H1 (cell line): ENCODE data around the gene TGFBRAP1.

ENCODE experiments used
- EP300 ChIP-seq, 2 experiments: IDR thresholded peaks; 1 replicate in 1 of 2; 2 replicates in 1 of 2; pipeline ENCODE4 v1.6.1; 2011 to 2012; ENCODE audit warnings: low read depth in 2 of 2, low read length in 2 of 2, mild to moderate bottlenecking in 2 of 2, borderline replicate concordance in 1 of 2, inconsistent platforms in 1 of 2, moderate library complexity in 1 of 2
- JUN ChIP-seq: IDR thresholded peaks from 2 replicates; pipeline ENCODE4 v1.6.1; 2011; ENCODE audit warnings: low read depth, mild to moderate bottlenecking, improper control_type of control experiment, low read length
- POLR2A ChIP-seq, 2 experiments: IDR thresholded peaks; 1 replicate in 1 of 2; 2 replicates in 1 of 2; pipeline ENCODE4 v1.6.1; 2011; ENCODE audit warnings: low read depth in 2 of 2, low read length in 2 of 2, mild to moderate bottlenecking in 2 of 2; ENCODE audit errors: control extremely low read depth in 1 of 2
- ZNF274 ChIP-seq: IDR thresholded peaks from 2 replicates; pipeline ENCODE4 v1.7.0; 2012; ENCODE audit warnings: low read length, borderline replicate concordance; ENCODE audit errors: extremely low read depth

DNA sequence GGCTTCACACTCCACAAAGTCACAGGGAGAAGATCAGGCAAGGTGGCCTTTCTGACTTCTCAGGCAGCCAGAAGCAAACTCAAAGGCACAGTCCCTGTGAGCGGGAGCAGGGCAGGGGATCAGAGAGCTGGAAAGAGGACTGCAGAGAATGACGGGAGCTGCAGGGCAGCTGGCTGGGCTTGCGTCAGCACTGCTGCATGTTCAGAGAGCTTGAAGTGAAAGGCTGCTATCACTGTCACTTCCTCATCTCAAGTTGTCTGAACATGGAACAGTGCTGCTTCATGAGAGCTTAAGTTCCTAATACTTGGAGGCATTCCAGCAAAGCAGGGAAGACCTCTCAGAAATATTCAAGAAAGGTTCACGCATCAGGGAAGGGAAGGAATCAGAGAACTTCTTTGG, 20.4 kb downstream of the TGFBRAP1 start:
- TF ChIP-seq POLR2A (IDR thresholded peaks at IDR 0.05; ENCODE audit: control extremely low read depth in 1 of 2, low read depth in 2 of 2, low read length in 2 of 2) (no peak), JUN (no peak), EP300 (IDR thresholded peaks at IDR 0.05; ENCODE audit: borderline replicate concordance in 1 of 2, low read depth in 2 of 2, low read length in 2 of 2) (no peak), ZNF274 (no peak)
